Spleen (tissue), 11 donors: ENCODE results near the gene COL1A2. TPM values are rescaled to one million over a fixed set of nuclear protein-coding genes. Genes with fewer than 3 reads are reported as not detected.

Experiments used
- DNase-seq: peaks from one replicate; pipeline ENCODE4 v3.0.0-alpha.2; 2020
- H3K27ac ChIP-seq, 8 donors: fragments of 200-600 bp; sonication (generic) in 7 of 8; 1 replicate in 4 of 8; 2 replicates in 4 of 8; pipeline versions ENCODE4 v1.5.0 to v1.8.0; 2016 to 2021; ENCODE audit warnings: inconsistent platforms in 4 of 8, mild to moderate bottlenecking in 4 of 8, moderate library complexity in 1 of 8
- H3K27me3 ChIP-seq, 7 donors: fragments of 200-600 bp; sonication (generic) in 6 of 7; replicated peaks in 1 of 7; 1 replicate in 4 of 7; 2 replicates in 3 of 7; pipeline versions ENCODE4 v1.5.0 to v1.8.0; 2016 to 2021; ENCODE audit warnings: inconsistent platforms in 3 of 7, mild to moderate bottlenecking in 1 of 7
- H3K36me3 ChIP-seq, 6 donors: fragments of 200-600 bp; sonication (generic) in 5 of 6; 1 replicate in 4 of 6; 2 replicates in 2 of 6; pipeline versions ENCODE4 v1.5.0 to v1.8.0; 2016 to 2021; ENCODE audit warnings: inconsistent platforms in 2 of 6
- H3K4me1 ChIP-seq, 6 donors: fragments of 200-600 bp; sonication (generic) in 5 of 6; 1 replicate in 3 of 6; 2 replicates in 3 of 6; pipeline versions ENCODE4 v1.5.0 to v1.8.0; 2016 to 2021; ENCODE audit warnings: inconsistent platforms in 3 of 6
- H3K4me3 ChIP-seq, 8 donors: fragments of 200-600 bp; sonication (generic) in 7 of 8; 1 replicate in 4 of 8; 2 replicates in 4 of 8; pipeline versions ENCODE4 v1.5.0 to v1.8.0; 2016 to 2021; ENCODE audit warnings: inconsistent platforms in 4 of 8, mild to moderate bottlenecking in 4 of 8, moderate library complexity in 2 of 8
- H3K9me3 ChIP-seq, 8 donors: fragments of 200-600 bp; sonication (generic) in 7 of 8; 1 replicate in 4 of 8; 2 replicates in 4 of 8; pipeline versions ENCODE4 v1.5.0 to v1.8.0; 2016 to 2021; ENCODE audit warnings: inconsistent platforms in 4 of 8
- POLR2A ChIP-seq, 3 donors: fragments of 450-650 bp; IDR thresholded peaks; one replicate each; pipeline ENCODE4 v1.5.1; 2017; ENCODE audit warnings: antibody characterized with exemption in 3 of 3, mild to moderate bottlenecking in 1 of 3
- POLR2AphosphoS5 ChIP-seq, 3 donors: sonication (generic); formaldehyde crosslinking; IDR thresholded peaks; one replicate each; pipeline ENCODE4 v1.5.1; 2017; ENCODE audit warnings: antibody characterized with exemption in 3 of 3
- WGBS, 5 donors: extraction: QIAGEN DNeasy Blood & Tissue Kit in 3 of 5; methylation state at CpG; one replicate each; pipeline versions ENCODE4 v1.1.5 to v1.1.7; 2013 to 2018; 5-methylcytosine and 5-hydroxymethylcytosine counted together
- intact Hi-C: fragments of 100-400 bp; cut with DNase I; formaldehyde crosslinking; loops from one replicate; pipeline ENCODE4 v1.15.0; 2023; ENCODE audit warnings: low total_unique reads
- polyA plus RNA-seq, 3 donors: library from polyadenylated mRNA; stranded (reverse); fragments of 200-250 nt; gene quantifications; one replicate each; pipeline ENCODE4 v1.2.1, GENCODE V29; 2013
- total RNA-seq, 7 donors: library from RNA; depleted of rRNA in 3 of 7; stranded (reverse); fragments of >200 nt in 3 of 7; fragmentation: NEBNext Ultra II Directional in 4 of 7; extraction: Animal tissue kit (Norgen Biotek cat#: 25700) in 4 of 7; gene quantifications; one replicate each; pipeline versions ENCODE4 v1.1.0 to v1.2.1, GENCODE V29; 2016 to 2021
- TF ChIP-seq, protein P1 (sequence below), 11 experiments: fragments of 200-600 bp in 7 of 11; fragments of 450-650 bp in 4 of 11; sonication (generic) in 4 of 11; IDR thresholded peaks in 8 of 11; conservative IDR thresholded peaks in 3 of 11; 1 replicate in 7 of 11; 2 replicates in 4 of 11; pipeline versions ENCODE4 v1.4.0 to v1.8.0; 2016 to 2021; ENCODE audit warnings: antibody characterized with exemption in 11 of 11, inconsistent platforms in 4 of 11, mild to moderate bottlenecking in 1 of 11
- donor health status: healthy with polysubstance abuse.
- donor health status: DM: no; HTN: no; CAD: no; lungs with moderate emphysema.
- donor health status: DM: no; HTN: no; CAD: no.
- donor health status: Bipolar disorder and iron deficiency.
- donor health status: healthy.
- donor health status: DM: no; HTN: no; CAD: no.
- donor health status: DM: yes; HTN: yes; CAD: no.

Gene COL1A2
- total and polyA plus RNA-seq, 10 donors, result 39.7 to 228 (median 116) TPM

DNA sequence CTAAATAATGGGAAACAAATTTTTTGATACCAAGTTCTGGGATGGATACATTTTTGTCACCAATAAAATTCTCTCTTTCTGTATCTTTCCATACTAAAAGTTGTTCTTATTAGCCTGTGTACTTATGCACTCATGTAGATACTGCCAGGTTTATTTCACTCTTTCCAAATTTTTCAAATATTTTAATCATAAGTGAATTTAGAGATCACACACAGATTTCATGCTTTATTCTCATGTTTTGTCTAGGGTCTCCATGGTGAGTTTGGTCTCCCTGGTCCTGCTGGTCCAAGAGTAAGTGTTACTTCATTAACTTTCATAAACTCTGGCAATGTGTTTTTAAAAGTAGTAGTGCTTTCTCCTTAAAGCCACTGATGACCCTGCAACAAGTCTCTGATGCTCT is 20.3 kb downstream of the COL1A2 start:
- Histone ChIP-seq H3K27me3 (no peaks in the 10 kb centered on the region), H3K4me3 (no peak overlapping the region), H3K9me3 (no peaks in the 10 kb centered on the region), H3K4me1 (no peaks in the 10 kb centered on the region), H3K36me3 (peaks cover 0 to 40% (median 0%) of the 10 kb centered on the region in 6 donors), H3K27ac (no peak overlapping the region)
- intact Hi-C loops, result no loop called here
- no peak for TF ChIP-seq POLR2A (IDR thresholded peaks at IDR 0.05)
- TF ChIP-seq, protein P1, sequence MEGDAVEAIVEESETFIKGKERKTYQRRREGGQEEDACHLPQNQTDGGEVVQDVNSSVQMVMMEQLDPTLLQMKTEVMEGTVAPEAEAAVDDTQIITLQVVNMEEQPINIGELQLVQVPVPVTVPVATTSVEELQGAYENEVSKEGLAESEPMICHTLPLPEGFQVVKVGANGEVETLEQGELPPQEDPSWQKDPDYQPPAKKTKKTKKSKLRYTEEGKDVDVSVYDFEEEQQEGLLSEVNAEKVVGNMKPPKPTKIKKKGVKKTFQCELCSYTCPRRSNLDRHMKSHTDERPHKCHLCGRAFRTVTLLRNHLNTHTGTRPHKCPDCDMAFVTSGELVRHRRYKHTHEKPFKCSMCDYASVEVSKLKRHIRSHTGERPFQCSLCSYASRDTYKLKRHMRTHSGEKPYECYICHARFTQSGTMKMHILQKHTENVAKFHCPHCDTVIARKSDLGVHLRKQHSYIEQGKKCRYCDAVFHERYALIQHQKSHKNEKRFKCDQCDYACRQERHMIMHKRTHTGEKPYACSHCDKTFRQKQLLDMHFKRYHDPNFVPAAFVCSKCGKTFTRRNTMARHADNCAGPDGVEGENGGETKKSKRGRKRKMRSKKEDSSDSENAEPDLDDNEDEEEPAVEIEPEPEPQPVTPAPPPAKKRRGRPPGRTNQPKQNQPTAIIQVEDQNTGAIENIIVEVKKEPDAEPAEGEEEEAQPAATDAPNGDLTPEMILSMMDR (IDR thresholded peaks at IDR 0.05 in 8 of 11, conservative IDR thresholded peaks at IDR 0.05 in 3 of 11), result no peak
- no peak for TF ChIP-seq POLR2AphosphoS5 (IDR thresholded peaks at IDR 0.05)
- DNase-seq, result no peak

DNA sequence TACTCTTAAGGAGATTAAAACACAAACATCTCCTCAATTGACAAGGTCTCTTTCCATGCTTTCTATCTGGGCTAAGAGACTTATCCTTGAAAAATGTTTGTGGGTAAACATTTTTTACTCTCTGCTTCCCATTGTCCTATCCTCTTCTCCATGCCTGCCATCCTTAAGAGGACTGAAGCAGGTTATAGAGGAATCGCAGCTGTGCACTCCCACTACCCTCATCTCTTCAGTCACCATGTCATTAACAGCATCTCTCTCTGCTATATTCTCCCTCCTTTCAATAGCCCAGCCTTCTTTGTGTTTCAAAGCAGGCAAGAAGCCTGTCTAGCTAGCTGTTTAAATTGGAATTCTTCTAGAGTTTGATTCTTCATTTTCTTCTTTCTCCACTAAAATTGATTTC is 22.6 kb downstream of the COL1A2 start:
- TF ChIP-seq POLR2AphosphoS5 (IDR thresholded peaks at IDR 0.05), result no peak
- TF ChIP-seq POLR2A (IDR thresholded peaks at IDR 0.05), result no peak
- TF ChIP-seq, protein P1 (IDR thresholded peaks at IDR 0.05 in 8 of 11, conservative IDR thresholded peaks at IDR 0.05 in 3 of 11), result no peak
- intact Hi-C loops, result no loop called here
- DNase-seq, result no peak
- no peaks in the 10 kb centered on the region for H3K9me3 ChIP-seq
- WGBS, 5 donors, result 78 to 90% (median 81%) methylated on average over 1 of the region's 1 CpG
- H3K4me3 ChIP-seq, result no peak overlapping the region
- H3K27me3 ChIP-seq, result no peaks in the 10 kb centered on the region
- no peaks in the 10 kb centered on the region for H3K4me1 ChIP-seq
- no peak overlapping the region for H3K27ac ChIP-seq
- H3K36me3 ChIP-seq, result peaks cover 0 to 47% (median 0%) of the 10 kb centered on the region in 6 donors

DNA sequence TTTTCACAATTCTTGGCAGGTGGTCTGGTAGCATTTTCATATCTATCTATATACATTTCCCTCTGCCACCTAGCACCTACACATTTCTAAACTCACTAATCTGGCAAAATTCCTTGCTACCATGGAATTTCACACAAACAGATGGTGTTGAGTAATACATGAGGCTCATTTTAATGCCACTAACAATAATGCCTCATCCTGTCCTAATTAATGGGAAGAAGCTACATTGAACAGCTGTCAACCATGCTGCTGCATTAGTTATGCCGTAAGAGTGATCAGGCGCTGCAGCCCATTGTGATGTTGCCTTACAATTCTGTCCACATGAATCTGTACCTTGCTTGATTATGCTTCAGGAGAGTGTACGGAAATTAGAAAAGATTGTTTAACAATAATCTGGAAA is 23.2 kb downstream of the COL1A2 start:
- Histone ChIP-seq H3K4me3 (no peak overlapping the region), H3K9me3 (no peaks in the 10 kb centered on the region), H3K36me3 (peaks cover 0 to 50% (median 0%) of the 10 kb centered on the region in 6 donors), H3K4me1 (no peaks in the 10 kb centered on the region), H3K27me3 (no peaks in the 10 kb centered on the region), H3K27ac (no peak overlapping the region)
- TF ChIP-seq POLR2AphosphoS5 (IDR thresholded peaks at IDR 0.05), result no peak
- WGBS, 5 donors, result 91 to 97% (median 94%) methylated on average over 3 of the region's 3 CpGs
- no peak for DNase-seq
- intact Hi-C loops, result no loop called here

DNA sequence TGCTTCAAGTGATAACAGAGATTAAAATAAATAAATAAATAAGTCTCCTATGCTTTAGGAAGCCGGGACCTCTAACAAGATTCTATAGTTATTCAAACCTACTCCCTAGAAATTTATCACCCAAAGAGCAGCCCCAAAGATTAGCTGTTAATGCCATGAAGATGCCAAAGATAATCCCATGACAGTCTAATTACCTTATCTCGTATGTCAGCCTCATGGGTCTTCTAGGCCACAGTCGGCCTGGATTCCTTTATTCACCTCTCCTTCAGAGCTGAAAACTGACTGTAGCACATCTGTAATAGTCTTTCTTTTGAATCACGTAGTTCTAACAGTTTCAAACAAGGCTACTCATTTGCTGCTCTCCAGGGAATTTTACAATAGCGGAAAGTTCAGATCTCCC is 24.2 kb downstream of the COL1A2 start:
- Histone ChIP-seq H3K36me3 (peaks cover 0 to 59% (median 0%) of the 10 kb centered on the region in 6 donors), H3K27ac (no peak overlapping the region)

More for the DNA sequence above, 24.2 kb downstream of the COL1A2 start:
- Histone ChIP-seq H3K4me3 (no peak overlapping the region), H3K4me1 (no peaks in the 10 kb centered on the region), H3K27me3 (no peaks in the 10 kb centered on the region), H3K9me3 (no peaks in the 10 kb centered on the region)
- TF ChIP-seq POLR2AphosphoS5 (IDR thresholded peaks at IDR 0.05), result no peak
- no peak for TF ChIP-seq POLR2A (IDR thresholded peaks at IDR 0.05)
- TF ChIP-seq, protein P1 (IDR thresholded peaks at IDR 0.05 in 8 of 11, conservative IDR thresholded peaks at IDR 0.05 in 3 of 11), result no peak
- no peak for DNase-seq
- 76 to 89% (median 82%) methylated on average over 5 of the region's 5 CpGs for WGBS, 5 donors
- intact Hi-C loops, result no loop called here
